Measurements from ENCODE around the gene TSR1.

DNA sequence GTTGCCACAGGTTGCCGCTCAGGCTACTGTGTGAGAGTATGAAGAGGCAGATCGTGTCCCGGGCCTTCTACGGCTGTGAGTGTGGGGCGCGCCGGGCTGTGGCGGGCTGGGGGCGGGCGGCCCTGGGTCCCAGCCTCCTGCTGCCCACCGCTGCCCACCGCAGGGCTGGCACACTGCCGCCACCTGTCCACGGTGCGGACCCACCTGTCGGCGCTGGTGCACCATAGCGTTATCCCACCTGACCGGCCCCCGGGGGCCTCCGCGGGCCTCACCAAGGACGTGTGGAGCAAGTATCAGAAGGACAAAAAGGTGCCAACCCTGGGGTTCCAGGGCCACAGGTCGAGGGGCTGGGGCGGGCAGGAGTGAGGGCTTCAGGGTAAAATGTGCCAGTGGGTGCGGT, 35.9 kb upstream of the TSR1 start:
- TF ChIP-seq MAFK (IDR thresholded peaks at IDR 0.05; ENCODE audit: low read length) (no peak), SMAD3 (CRISPR knock-in tag; conservative IDR thresholded peaks at IDR 0.05) (no peak), NR3C1 (CRISPR knock-in tag; IDR thresholded peaks at IDR 0.05) (no peak), NFE2L1 (tag; IDR thresholded peaks at IDR 0.05; ENCODE audit: borderline replicate concordance, low read depth) (no peak), CEBPG (CRISPR knock-in tag; IDR thresholded peaks at IDR 0.05) (no peak), CEBPG (tag; conservative IDR thresholded peaks at IDR 0.05 in 1 of 2, IDR thresholded peaks at IDR 0.05 in 1 of 2) (no peak)
- TF ChIP-seq, protein P1, sequence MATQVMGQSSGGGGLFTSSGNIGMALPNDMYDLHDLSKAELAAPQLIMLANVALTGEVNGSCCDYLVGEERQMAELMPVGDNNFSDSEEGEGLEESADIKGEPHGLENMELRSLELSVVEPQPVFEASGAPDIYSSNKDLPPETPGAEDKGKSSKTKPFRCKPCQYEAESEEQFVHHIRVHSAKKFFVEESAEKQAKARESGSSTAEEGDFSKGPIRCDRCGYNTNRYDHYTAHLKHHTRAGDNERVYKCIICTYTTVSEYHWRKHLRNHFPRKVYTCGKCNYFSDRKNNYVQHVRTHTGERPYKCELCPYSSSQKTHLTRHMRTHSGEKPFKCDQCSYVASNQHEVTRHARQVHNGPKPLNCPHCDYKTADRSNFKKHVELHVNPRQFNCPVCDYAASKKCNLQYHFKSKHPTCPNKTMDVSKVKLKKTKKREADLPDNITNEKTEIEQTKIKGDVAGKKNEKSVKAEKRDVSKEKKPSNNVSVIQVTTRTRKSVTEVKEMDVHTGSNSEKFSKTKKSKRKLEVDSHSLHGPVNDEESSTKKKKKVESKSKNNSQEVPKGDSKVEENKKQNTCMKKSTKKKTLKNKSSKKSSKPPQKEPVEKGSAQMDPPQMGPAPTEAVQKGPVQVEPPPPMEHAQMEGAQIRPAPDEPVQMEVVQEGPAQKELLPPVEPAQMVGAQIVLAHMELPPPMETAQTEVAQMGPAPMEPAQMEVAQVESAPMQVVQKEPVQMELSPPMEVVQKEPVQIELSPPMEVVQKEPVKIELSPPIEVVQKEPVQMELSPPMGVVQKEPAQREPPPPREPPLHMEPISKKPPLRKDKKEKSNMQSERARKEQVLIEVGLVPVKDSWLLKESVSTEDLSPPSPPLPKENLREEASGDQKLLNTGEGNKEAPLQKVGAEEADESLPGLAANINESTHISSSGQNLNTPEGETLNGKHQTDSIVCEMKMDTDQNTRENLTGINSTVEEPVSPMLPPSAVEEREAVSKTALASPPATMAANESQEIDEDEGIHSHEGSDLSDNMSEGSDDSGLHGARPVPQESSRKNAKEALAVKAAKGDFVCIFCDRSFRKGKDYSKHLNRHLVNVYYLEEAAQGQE (IDR thresholded peaks at IDR 0.05; ENCODE audit: borderline replicate concordance) = no peak
- TF ChIP-seq, protein P1 (CRISPR knock-in tag; IDR thresholded peaks at IDR 0.05; ENCODE audit: low read depth) = no peak
- TF ChIP-seq, protein P2, sequence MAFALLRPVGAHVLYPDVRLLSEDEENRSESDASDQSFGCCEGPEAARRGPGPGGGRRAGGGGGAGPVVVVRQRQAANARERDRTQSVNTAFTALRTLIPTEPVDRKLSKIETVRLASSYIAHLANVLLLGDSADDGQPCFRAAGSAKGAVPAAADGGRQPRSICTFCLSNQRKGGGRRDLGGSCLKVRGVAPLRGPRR (CRISPR knock-in tag; IDR thresholded peaks at IDR 0.05) = no peak
- TF ChIP-seq, protein P3, sequence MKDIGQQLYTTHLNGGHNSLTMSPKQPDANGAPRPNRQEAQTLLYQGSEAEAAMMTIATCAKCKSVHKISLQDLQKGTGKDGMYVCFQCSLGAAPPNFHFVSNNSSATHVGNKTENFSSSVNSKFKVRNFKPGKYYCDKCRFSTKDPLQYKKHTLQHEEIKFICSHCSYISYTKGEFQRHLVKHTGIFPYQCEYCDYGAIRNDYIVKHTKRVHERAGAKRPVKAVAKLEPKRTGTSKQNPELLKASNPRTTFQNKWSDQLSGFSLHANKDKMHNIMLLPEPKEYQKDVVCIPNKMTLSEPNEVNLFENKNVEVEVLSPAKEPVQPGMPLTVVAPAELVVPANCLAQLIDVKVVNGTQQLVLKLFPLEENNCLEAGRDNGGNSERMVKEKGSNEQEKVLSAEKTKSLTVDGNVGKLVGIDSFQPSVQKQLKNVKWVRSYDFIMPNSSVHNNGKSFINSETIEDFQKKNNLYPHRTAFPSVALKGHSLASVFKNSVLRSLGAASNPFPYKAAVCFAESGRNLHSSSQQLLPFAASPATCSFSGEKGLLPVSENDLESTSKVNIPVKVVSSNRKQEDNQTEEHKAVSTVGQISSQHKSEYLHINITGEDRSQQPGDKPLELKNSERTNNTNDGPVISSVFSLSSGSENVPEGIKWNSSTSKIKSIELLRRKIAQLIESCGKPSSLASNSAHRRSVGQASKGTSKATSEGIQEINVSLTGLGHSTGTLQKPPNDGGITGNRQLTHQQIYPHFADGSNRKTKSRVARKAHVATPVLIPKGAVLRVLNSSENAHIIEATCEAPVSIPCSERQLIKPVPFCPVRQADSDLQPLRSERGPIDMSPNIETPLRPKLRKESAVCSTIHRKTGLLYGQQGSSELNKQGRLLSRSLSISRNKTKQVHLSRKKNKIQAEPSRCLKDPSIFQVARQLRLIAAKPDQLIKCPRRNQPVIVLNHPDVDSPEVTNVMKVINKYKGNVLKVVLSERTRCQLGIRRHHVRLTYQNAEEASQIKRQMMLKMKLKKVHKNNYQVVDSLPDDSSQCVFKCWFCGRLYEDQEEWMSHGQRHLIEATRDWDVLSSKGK (CRISPR knock-in tag; IDR thresholded peaks at IDR 0.05) = no peak
- TF ChIP-seq, protein P4, sequence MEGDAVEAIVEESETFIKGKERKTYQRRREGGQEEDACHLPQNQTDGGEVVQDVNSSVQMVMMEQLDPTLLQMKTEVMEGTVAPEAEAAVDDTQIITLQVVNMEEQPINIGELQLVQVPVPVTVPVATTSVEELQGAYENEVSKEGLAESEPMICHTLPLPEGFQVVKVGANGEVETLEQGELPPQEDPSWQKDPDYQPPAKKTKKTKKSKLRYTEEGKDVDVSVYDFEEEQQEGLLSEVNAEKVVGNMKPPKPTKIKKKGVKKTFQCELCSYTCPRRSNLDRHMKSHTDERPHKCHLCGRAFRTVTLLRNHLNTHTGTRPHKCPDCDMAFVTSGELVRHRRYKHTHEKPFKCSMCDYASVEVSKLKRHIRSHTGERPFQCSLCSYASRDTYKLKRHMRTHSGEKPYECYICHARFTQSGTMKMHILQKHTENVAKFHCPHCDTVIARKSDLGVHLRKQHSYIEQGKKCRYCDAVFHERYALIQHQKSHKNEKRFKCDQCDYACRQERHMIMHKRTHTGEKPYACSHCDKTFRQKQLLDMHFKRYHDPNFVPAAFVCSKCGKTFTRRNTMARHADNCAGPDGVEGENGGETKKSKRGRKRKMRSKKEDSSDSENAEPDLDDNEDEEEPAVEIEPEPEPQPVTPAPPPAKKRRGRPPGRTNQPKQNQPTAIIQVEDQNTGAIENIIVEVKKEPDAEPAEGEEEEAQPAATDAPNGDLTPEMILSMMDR (IDR thresholded peaks at IDR 0.05 in 2 of 3, conservative IDR thresholded peaks at IDR 0.05 in 1 of 3; ENCODE audit: insufficient read depth in 2 of 3, low read depth in 1 of 3, low read length in 3 of 3) = no peak
- TF ChIP-seq, protein P5, sequence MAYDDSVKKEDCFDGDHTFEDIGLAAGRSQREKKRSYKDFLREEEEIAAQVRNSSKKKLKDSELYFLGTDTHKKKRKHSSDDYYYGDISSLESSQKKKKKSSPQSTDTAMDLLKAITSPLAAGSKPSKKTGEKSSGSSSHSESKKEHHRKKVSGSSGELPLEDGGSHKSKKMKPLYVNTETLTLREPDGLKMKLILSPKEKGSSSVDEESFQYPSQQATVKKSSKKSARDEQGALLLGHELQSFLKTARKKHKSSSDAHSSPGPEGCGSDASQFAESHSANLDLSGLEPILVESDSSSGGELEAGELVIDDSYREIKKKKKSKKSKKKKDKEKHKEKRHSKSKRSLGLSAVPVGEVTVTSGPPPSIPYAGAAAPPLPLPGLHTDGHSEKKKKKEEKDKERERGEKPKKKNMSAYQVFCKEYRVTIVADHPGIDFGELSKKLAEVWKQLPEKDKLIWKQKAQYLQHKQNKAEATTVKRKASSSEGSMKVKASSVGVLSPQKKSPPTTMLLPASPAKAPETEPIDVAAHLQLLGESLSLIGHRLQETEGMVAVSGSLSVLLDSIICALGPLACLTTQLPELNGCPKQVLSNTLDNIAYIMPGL (CRISPR knock-in tag; IDR thresholded peaks at IDR 0.05) = no peak
